Measurements from ENCODE around the gene IFT52. TPM values are rescaled to one million over a fixed set of nuclear protein-coding genes. Genes with fewer than 3 reads are reported as not detected.
"Not testable (repeated sequence)": the region's sequence is repeated elsewhere in the genome, so short reads cannot be mapped to it uniquely, and the experiment has no call there.

IFT52 gene
- total RNA-seq, 1 experiment from 2014 or later: 32.3 TPM

GRCh38 chr20:43650997-43651525 lies 60.3 kb downstream of the IFT52 start:
- no peak for DNase-seq (ENCODE audit: low read depth)

- DNase-seq (ENCODE audit: low read depth): not testable (repeated sequence)
Measured at GRCh38 chr20:43651650-43652184, 61.0 kb downstream of the IFT52 start.

- no peak for DNase-seq (ENCODE audit: low read depth)
Measured at GRCh38 chr20:43653966-43654365, 63.2 kb downstream of the IFT52 start.

GRCh38 chr20:43655176-43655575 lies 64.4 kb downstream of the IFT52 start:
- DNase-seq (ENCODE audit: low read depth): not testable (repeated sequence)

- DNase-seq (ENCODE audit: low read depth): no peak
Measured at GRCh38 chr20:43655937-43656336, 65.2 kb downstream of the IFT52 start.

GRCh38 chr20:43658069-43658722 lies 67.5 kb downstream of the IFT52 start:
- peak; percentile 51 for DNase-seq (ENCODE audit: low read depth)

GRCh38 chr20:43658723-43659419 lies 68.1 kb downstream of the IFT52 start:
- no peak for DNase-seq (ENCODE audit: low read depth)

- DNase-seq (ENCODE audit: low read depth): peak; percentile 29
Measured at GRCh38 chr20:43662943-43663655, 72.4 kb downstream of the IFT52 start.

- peak; percentile 23 for DNase-seq (ENCODE audit: low read depth)
Measured at GRCh38 chr20:43665466-43666176, 74.9 kb downstream of the IFT52 start.

- peak; percentile 75 for DNase-seq (ENCODE audit: low read depth)
Measured at GRCh38 chr20:43666376-43667328, 75.9 kb downstream of the IFT52 start, which contains the start of gene MYBL2. Gene MYBL2 (plus strand): TSS chr20:43667114. CDS start chr20:43667284, 170 bp downstream.

GRCh38 chr20:43667341-43668132 lies 76.8 kb downstream of the IFT52 start:
- peak; percentile 68 for DNase-seq (ENCODE audit: low read depth)

- peak; percentile 82 for DNase-seq (ENCODE audit: low read depth)
Measured at GRCh38 chr20:43669332-43669731, 78.6 kb downstream of the IFT52 start.

GRCh38 chr20:43670423-43670822 lies 79.7 kb downstream of the IFT52 start:
- DNase-seq (ENCODE audit: low read depth): no peak

- DNase-seq (ENCODE audit: low read depth): no peak
Measured at GRCh38 chr20:43676368-43676767, 85.6 kb downstream of the IFT52 start.

GRCh38 chr20:43680981-43681380 lies 90.2 kb downstream of the IFT52 start:
- DNase-seq (ENCODE audit: low read depth): no peak

- no peak for DNase-seq (ENCODE audit: low read depth)
Measured at GRCh38 chr20:43681468-43681942, 90.8 kb downstream of the IFT52 start.

GRCh38 chr20:43681991-43682410 lies 91.3 kb downstream of the IFT52 start:
- DNase-seq (ENCODE audit: low read depth): no peak

GRCh38 chr20:43682446-43682845 lies 91.7 kb downstream of the IFT52 start:
- no peak for DNase-seq (ENCODE audit: low read depth)

- DNase-seq (ENCODE audit: low read depth): no peak
Measured at GRCh38 chr20:43686820-43687219, 96.1 kb downstream of the IFT52 start.
